ENCODE results near the gene BUD31. TPM values are rescaled to one million over a fixed set of nuclear protein-coding genes. Genes with fewer than 3 reads are reported as not detected.
"Not testable (repeated sequence)": the region's sequence is repeated elsewhere in the genome, so short reads cannot be mapped to it uniquely, and the experiment has no call there.

The BUD31 gene
- total RNA-seq, 1 donor from 2014 or later, result 93.7 TPM

DNA sequence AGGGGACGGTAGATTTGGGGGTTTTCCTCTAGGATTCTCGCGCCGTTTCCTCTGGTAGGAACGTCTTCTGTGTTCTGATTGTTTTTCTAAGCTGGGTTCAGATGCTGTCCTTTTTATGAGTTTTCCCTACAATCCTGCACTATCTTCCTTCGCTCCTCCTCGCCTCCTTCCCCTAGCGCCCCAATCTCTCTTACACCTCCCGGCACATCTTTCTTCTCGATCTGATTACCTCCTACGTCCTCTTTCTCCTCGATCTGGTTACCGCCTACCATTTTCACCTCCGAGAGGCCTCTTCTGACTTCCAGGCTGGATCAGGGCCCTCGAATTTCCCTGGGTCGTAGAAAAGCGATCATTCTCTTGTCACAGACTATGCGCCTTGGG, 413 bp downstream of the BUD31 start:
- ATAC-seq (ENCODE audit: low read depth) (peak; percentile 4), DNase-seq (no peak)
- H3K36me3 Mint-ChIP-seq (ENCODE audit: low read depth), result peaks cover 54% of the 10 kb centered on the region
- H3K9me3 Mint-ChIP-seq, result no peaks in the 10 kb centered on the region
- POLR2A ChIA-PET, result interaction anchor here (0.6 to 5.0 kb wide), 31 partner anchors 9 to 1177 kb away, joined by 3 to 189 read pairs (median 7); partner anchors contain the start of genes ARPC1A, ARPC1B, ATP5MF and CPSF4
- H3K4me1 Mint-ChIP-seq, result peaks cover 51% of the 10 kb centered on the region
- H3K27me3 Mint-ChIP-seq, result no peaks in the 10 kb centered on the region
- TF ChIP-seq, protein P1, sequence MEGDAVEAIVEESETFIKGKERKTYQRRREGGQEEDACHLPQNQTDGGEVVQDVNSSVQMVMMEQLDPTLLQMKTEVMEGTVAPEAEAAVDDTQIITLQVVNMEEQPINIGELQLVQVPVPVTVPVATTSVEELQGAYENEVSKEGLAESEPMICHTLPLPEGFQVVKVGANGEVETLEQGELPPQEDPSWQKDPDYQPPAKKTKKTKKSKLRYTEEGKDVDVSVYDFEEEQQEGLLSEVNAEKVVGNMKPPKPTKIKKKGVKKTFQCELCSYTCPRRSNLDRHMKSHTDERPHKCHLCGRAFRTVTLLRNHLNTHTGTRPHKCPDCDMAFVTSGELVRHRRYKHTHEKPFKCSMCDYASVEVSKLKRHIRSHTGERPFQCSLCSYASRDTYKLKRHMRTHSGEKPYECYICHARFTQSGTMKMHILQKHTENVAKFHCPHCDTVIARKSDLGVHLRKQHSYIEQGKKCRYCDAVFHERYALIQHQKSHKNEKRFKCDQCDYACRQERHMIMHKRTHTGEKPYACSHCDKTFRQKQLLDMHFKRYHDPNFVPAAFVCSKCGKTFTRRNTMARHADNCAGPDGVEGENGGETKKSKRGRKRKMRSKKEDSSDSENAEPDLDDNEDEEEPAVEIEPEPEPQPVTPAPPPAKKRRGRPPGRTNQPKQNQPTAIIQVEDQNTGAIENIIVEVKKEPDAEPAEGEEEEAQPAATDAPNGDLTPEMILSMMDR (IDR thresholded peaks at IDR 0.05), result no peak
- H3K27ac Mint-ChIP-seq, result peak overlapping the region; percentile 99
- intact Hi-C loops (cut with micrococcal nuclease), result loop anchor here (2.0 to 10.0 kb wide), 2 partner anchors 150 to 264 kb away; partner anchors contain the start of genes SMURF1 and ZNF655
- H3K4me3 Mint-ChIP-seq, result peak overlapping the region; percentile 100
- CTCF ChIA-PET, result interaction anchor here (1.0 to 2.0 kb wide), 6 partner anchors 10 to 43 kb away, joined by 3 to 5 read pairs (median 3); no protein-coding TSS in a partner anchor

GRCh38 chr7:99409806-99410205, 1.0 kb downstream of the BUD31 start:
- POLR2A ChIA-PET, result interaction anchor here (2.0 to 5.0 kb wide), 5 partner anchors 9 to 148 kb away, joined by 17 to 189 read pairs (median 28); partner anchors contain the start of genes ARPC1B, CPSF4, PTCD1 and ZNF394
- Mint-ChIP-seq H3K27me3 (no peaks in the 10 kb centered on the region), H3K27ac (peak overlapping the region; percentile 99), H3K36me3 (ENCODE audit: low read depth) (peaks cover 55% of the 10 kb centered on the region), H3K9me3 (no peaks in the 10 kb centered on the region), H3K4me1 (peaks cover 46% of the 10 kb centered on the region), H3K4me3 (peak overlapping the region; percentile 100)
- intact Hi-C loops (cut with micrococcal nuclease), result loop anchor here (2.0 to 10.0 kb wide), 2 partner anchors 149 to 265 kb away; partner anchors contain the start of genes SMURF1 and ZNF655
- CTCF ChIA-PET, result interaction anchor here (2.0 kb wide), 1 partner anchor 44 kb away, joined by 5 read pairs; no protein-coding TSS in a partner anchor
- TF ChIP-seq, protein P1 (IDR thresholded peaks at IDR 0.05), result no peak
- DNase-seq, result no peak
- ATAC-seq (ENCODE audit: low read depth), result no peak

DNA sequence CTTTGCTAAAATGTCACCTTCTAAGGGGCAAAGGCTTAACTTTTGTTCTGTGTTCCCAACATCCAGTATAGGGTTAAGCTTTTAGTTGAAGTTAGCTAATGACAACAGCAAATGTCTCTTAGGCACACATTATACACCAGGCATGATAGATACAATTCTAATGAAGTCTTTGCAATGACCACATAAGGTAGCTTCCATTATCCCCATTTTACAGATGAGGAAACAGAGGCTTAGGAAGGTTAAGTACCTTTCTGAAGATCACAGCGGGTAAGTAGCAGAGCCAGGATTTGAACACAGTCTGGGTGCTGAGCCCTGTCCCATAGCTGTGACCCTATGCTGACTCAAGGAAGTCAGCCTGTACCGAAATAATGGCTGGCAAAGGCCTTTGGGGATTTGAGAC, 1.9 kb downstream of the BUD31 start:
- Mint-ChIP-seq H3K36me3 (ENCODE audit: low read depth) (peaks cover 63% of the 10 kb centered on the region), H3K27me3 (no peaks in the 10 kb centered on the region), H3K4me1 (peaks cover 43% of the 10 kb centered on the region), H3K27ac (peak overlapping the region; percentile 24), H3K9me3 (no peaks in the 10 kb centered on the region), H3K4me3 (peak overlapping the region; percentile 100)
- CTCF ChIA-PET, result no interaction called here
- ATAC-seq (ENCODE audit: low read depth), result no peak
- intact Hi-C loops (cut with micrococcal nuclease), result no loop called here
- TF ChIP-seq, protein P1 (IDR thresholded peaks at IDR 0.05), result no peak
- POLR2A ChIA-PET, result interaction anchor here (5.0 kb wide), 1 partner anchor 32 kb away, joined by 189 read pairs; the partner anchor contains the start of gene ARPC1B
- DNase-seq, result no peak

DNA sequence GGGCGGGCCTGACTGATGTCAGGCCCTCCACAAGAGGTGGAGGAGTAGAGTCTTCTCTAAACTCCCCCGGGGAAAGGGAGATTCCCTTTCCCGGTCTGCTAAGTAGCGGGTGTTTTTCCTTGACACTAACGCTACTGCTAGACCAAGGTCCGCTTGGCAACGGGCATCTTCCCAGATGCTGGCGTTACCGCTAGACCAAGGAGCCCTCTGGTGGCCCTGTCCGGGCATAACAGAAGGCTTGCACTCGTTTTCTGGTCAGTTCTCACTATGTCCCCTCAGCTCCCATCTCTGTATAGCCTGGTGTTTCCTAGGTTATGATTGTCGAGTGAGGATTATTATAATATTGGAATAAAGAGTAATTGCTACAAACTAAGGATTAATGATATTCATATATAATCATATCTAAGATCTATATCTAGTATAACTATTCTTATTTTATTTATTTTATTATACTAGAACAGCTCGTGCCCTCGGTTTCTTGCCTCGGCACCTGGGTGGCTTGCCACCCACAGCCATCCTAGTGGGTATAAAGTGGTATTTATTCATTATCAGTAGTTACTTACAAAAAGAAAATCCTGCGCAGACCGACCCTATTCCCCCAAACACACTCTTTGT, 6.9 kb downstream of the BUD31 start:
- not testable (repeated sequence) for ATAC-seq (ENCODE audit: low read depth); H3K4me3 Mint-ChIP-seq; H3K4me1 Mint-ChIP-seq; H3K27me3 Mint-ChIP-seq; DNase-seq; H3K9me3 Mint-ChIP-seq; H3K27ac Mint-ChIP-seq
- intact Hi-C loops (cut with micrococcal nuclease), result loop anchor here (1.0 kb wide), 1 partner anchor 50 kb away; no protein-coding TSS in a partner anchor
- ChIA-PET CTCF (interaction anchor here (1.1 to 1.4 kb wide), 3 partner anchors 48 to 54 kb away, joined by 5 to 6 read pairs (median 5); no protein-coding TSS in a partner anchor), POLR2A (interaction anchor here (0.6 to 0.7 kb wide), 3 partner anchors 9 to 84 kb away, joined by 3 to 7 read pairs (median 4); partner anchors contain the start of gene ZNF394)
- H3K36me3 Mint-ChIP-seq (ENCODE audit: low read depth), result peaks cover 89% of the 10 kb centered on the region

GRCh38 chr7:99418260-99418659, 9.5 kb downstream of the BUD31 start:
- ChIA-PET CTCF (no interaction called here), POLR2A (interaction anchor here (3.9 kb wide), 1 partner anchor 9 kb away, joined by 17 read pairs; the partner anchor contains the start of genes BUD31 and PDAP1)
- Mint-ChIP-seq H3K36me3 (ENCODE audit: low read depth) (peaks cover 83% of the 10 kb centered on the region), H3K4me3 (no peak overlapping the region), H3K4me1 (no peaks in the 10 kb centered on the region), H3K27me3 (no peaks in the 10 kb centered on the region), H3K27ac (no peak overlapping the region), H3K9me3 (no peaks in the 10 kb centered on the region)
- intact Hi-C loops (cut with micrococcal nuclease), result no loop called here
- no peak for ATAC-seq (ENCODE audit: low read depth)
- TF ChIP-seq, protein P1 (IDR thresholded peaks at IDR 0.05), result no peak
- DNase-seq, result no peak
